ENCODE results near the gene PSEN1. TPM values are rescaled to one million over a fixed set of nuclear protein-coding genes. Genes with fewer than 3 reads are reported as not detected.

Gene PSEN1
- total RNA-seq, 1 experiment from 2014 or later = 49.9 TPM

GRCh38 chr14:73143003-73143402 is 6.7 kb downstream of the PSEN1 start:
- Mint-ChIP-seq H3K9me3 (no peaks in the 10 kb centered on the region), H3K27ac (peak overlapping the region; percentile 4 to 91 (median 6); a peak in 5 of 7 replicates), H3K36me3 (ENCODE audit: insufficient read depth in 1 of 3, low read depth in 3 of 3) (peaks cover 3 to 7% (median 6%) of the 10 kb centered on the region in 3 experiments; a peak in 5 of 7 replicates), H3K4me1 (peaks cover 11 to 19% of the 10 kb centered on the region in 2 experiments), H3K4me3 (no peak overlapping the region), H3K27me3 (ENCODE audit: low read depth) (no peaks in the 10 kb centered on the region)
- H3K79me2 ChIP-seq (ENCODE audit: insufficient read depth, low read length) = no peaks in the 10 kb centered on the region; the same call in 1 of the 2 replicates
- H3T11ph ChIP-seq (ENCODE audit: low read length) = no peak overlapping the region
- H2BK15ac ChIP-seq (ENCODE audit: low read depth, low read length) = no peak overlapping the region
- no peak overlapping the region for H2BK5ac ChIP-seq (ENCODE audit: insufficient read length, low read length)
- no peak overlapping the region for H3K56ac ChIP-seq (ENCODE audit: insufficient read length, low read depth, low read length)
- no peaks in the 10 kb centered on the region for H3K23me2 ChIP-seq (ENCODE audit: insufficient read length, low read depth, low read length, poor library complexity, severe bottlenecking)
- H4K5ac ChIP-seq (ENCODE audit: insufficient read length, low read depth, low read length) = no peak overlapping the region
- H3K9me3 ChIP-seq (ENCODE audit: control insufficient read depth, low read depth, low read length) = no peaks in the 10 kb centered on the region
- no peaks in the 10 kb centered on the region for H3K27me3 ChIP-seq (ENCODE audit: insufficient read depth, low read length)
- no CpG with 5 or more reads among the region's 5 CpGs for WGBS (ENCODE audit: extremely low coverage, insufficient read length, low lambda C conversion rate)
- H3K23ac ChIP-seq (ENCODE audit: insufficient read length, low read depth, low read length) = no peak overlapping the region
- H3K4ac ChIP-seq (ENCODE audit: low read depth, low read length) = no peak overlapping the region
- no peak overlapping the region for H2BK20ac ChIP-seq (ENCODE audit: low read depth, low read length, poor library complexity, severe bottlenecking)
- no peak overlapping the region for H3K9ac ChIP-seq (ENCODE audit: extremely low read depth, insufficient read length, low read length)
- H2AFZ ChIP-seq (ENCODE audit: low read length) = no peak overlapping the region
- no peak overlapping the region for H3K14ac ChIP-seq (ENCODE audit: insufficient read depth, low read length)
- H3K79me1 ChIP-seq (ENCODE audit: insufficient read depth, low read depth, low read length, poor library complexity, severe bottlenecking) = peaks cover 4% of the 10 kb centered on the region
- no peak overlapping the region for H2BK120ac ChIP-seq (ENCODE audit: low read depth, low read length, poor library complexity, severe bottlenecking)
- no peaks in the 10 kb centered on the region for H4K20me1 ChIP-seq (ENCODE audit: control insufficient read depth, insufficient read depth, insufficient read length)
- H3K18ac ChIP-seq (ENCODE audit: insufficient read length, low read depth, low read length) = no peak overlapping the region
- no peak overlapping the region for H2AK5ac ChIP-seq (ENCODE audit: insufficient read length, low read length)
- TF ChIP-seq CTCF (conservative IDR thresholded peaks at IDR 0.05) = no peak
- no peak overlapping the region for H4K8ac ChIP-seq (replicated peaks; ENCODE audit: insufficient read length, low read depth, low read length)
- no peak overlapping the region for H4K91ac ChIP-seq (ENCODE audit: insufficient read length, low read depth, low read length)
- DNase-seq = no peak
- no peak overlapping the region for H3K27ac ChIP-seq (ENCODE audit: insufficient read length, low read depth, low read length)
- no peak overlapping the region for H2BK12ac ChIP-seq (ENCODE audit: insufficient read length, low read depth, low read length)
- no peak overlapping the region for H3K4me2 ChIP-seq (ENCODE audit: insufficient read depth, insufficient read length, low read length)
- H3K4me1 ChIP-seq (ENCODE audit: insufficient read depth, low read length) = no peaks in the 10 kb centered on the region
